ENCODE data around the gene MINDY4B. TPM values are rescaled to one million over a fixed set of nuclear protein-coding genes. Genes with fewer than 3 reads are reported as not detected.

The MINDY4B gene
- total and polyA plus RNA-seq, 5 donors from 2014 or later = not detected

DNA sequence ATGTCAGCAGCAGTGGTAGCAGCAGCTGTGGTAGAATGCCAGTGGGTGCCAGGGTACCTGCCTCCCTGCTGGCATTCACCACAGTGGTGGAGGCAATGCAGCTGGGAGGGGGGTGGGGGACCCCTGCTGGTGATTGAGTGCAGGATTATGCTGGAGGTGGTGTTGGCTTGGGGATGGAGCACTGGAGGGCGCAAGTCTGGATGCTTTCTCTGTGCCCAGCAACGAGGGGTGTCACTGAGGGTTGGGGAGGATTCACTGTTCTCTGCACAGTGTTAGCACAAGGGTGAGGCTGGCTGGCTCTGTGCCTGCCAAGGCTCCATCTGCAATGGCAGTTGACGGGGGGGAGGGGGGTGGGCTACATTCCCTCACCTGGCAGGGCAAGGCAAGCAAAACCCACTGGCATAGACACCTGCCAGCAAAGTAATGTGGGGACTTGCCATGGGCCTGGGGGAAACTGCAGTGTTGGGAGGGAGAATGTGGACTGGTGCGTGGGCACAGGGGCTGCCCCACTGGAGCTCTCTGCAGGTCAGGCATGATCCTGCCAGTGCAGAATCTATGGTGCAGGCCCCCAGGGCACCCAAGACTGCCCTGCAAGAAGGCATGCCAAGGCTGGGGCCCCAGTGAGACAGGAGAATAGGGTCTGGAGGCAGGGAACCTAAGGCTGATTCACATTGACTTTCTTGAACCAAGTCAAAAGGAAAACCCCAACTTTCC lies 64.3 kb downstream of the MINDY4B start:
- Histone ChIP-seq H3K4me3 (ENCODE audit: low read depth, low read length) (no peak overlapping the region), H3K4me1 (ENCODE audit: control insufficient read depth, insufficient read depth, low read length, poor library complexity, severe bottlenecking) (no peaks in the 10 kb centered on the region), H3K9me3 (ENCODE audit: control insufficient read depth in 2 of 2, low read length in 2 of 2) (no peaks in the 10 kb centered on the region), H3K27ac (ENCODE audit: insufficient read depth, low read length, poor library complexity, severe bottlenecking) (no peak overlapping the region), H3K36me3 (ENCODE audit: control insufficient read depth, insufficient read depth, low read length) (no peaks in the 10 kb centered on the region), H3K27me3 (ENCODE audit: control insufficient read depth, insufficient read depth, low read length) (peaks cover 22% of the 10 kb centered on the region)
- Mint-ChIP-seq H3K27me3 (peaks cover 58% of the 10 kb centered on the region), H3K36me3 (no peaks in the 10 kb centered on the region), H3K27ac (no peak overlapping the region), H3K4me1 (no peaks in the 10 kb centered on the region), H3K4me3 (no peak overlapping the region), H3K9me3 (peaks cover 0 to 3% (median 0%) of the 10 kb centered on the region in 7 donors)
- DNase-seq = peak in 1 of 3 donors; percentile 4
- no peak for ATAC-seq (ENCODE audit: low read depth in 2 of 2)

DNA sequence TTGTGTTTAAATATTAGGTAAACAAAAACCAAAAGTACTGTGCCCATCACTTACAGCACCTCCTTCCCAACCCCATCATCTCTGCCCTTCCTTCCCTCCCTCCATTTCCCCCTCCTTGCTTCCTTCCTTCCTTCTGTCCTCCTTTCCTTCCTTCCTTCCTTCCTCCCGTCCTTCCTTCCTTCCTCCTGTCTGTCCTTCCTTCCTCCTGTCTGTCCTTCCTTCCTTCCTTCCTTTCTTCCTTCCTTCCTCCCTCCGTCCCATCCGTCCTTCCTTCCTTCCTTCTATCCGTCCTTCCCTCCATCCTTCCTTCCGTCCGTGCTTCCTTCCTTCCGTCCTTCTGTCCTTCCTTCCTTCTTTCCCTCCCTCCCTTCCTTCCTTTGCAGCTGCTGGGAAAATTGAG lies 74.5 kb downstream of the MINDY4B start:
- no peaks in the 10 kb centered on the region for H3K4me1 Mint-ChIP-seq
- H3K9me3 Mint-ChIP-seq = no peaks in the 10 kb centered on the region
- ATAC-seq (ENCODE audit: low read depth in 2 of 2) = no peak

DNA sequence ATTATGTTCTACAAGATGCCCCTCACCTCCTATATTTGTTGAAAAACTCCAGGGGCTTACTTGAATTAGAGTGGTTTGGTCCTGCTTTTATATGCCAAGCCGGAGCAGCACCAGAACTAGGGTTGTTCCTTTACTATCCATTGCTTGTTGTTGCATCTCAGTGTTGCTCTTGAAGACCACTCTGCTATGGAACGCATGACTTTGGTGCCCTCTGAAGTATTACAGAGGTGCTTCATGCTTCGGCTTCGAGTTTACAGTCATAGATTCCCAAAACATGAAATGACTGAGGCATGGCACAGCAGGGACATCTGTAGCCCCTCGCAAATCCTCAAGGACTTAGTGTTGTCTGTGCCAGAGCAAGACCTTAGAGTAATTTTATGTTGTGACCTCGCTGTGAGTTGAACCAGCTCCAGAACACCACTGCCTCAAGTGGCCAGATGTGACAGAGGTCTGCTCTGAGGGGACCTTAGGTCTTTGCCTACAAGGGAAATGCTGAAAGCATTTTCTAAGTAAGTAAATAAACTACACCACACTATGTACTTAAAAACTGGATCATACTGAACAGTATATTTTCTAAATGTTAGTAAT lies 75.1 kb downstream of the MINDY4B start:
- H3K27me3 ChIP-seq (ENCODE audit: control insufficient read depth, insufficient read depth, low read length) = peaks cover 3% of the 10 kb centered on the region
- no peaks in the 10 kb centered on the region for H3K9me3 ChIP-seq (ENCODE audit: control insufficient read depth in 2 of 2, low read length in 2 of 2)
- no peaks in the 10 kb centered on the region for H3K4me1 Mint-ChIP-seq
- H3K36me3 ChIP-seq (ENCODE audit: control insufficient read depth, insufficient read depth, low read length) = no peaks in the 10 kb centered on the region
- ATAC-seq (ENCODE audit: low read depth in 2 of 2) = peak; percentile 37 to 50
- no peaks in the 10 kb centered on the region for H3K4me1 ChIP-seq (ENCODE audit: control insufficient read depth, insufficient read depth, low read length, poor library complexity, severe bottlenecking)
- no peak overlapping the region for H3K27ac ChIP-seq (ENCODE audit: insufficient read depth, low read length, poor library complexity, severe bottlenecking)
- no peaks in the 10 kb centered on the region for H3K36me3 Mint-ChIP-seq
- no peaks in the 10 kb centered on the region for H3K9me3 Mint-ChIP-seq
- H3K27me3 Mint-ChIP-seq = peaks cover 13% of the 10 kb centered on the region
- no peak overlapping the region for H3K27ac Mint-ChIP-seq
- peak in 1 of 3 donors; percentile 20 for DNase-seq
- H3K4me3 Mint-ChIP-seq = no peak overlapping the region
- no peak overlapping the region for H3K4me3 ChIP-seq (ENCODE audit: low read depth, low read length)

More for the DNA sequence above, 74.5 kb downstream of the MINDY4B start:
- no peaks in the 10 kb centered on the region for H3K36me3 Mint-ChIP-seq
- no peak overlapping the region for H3K27ac Mint-ChIP-seq
- Histone ChIP-seq H3K9me3 (ENCODE audit: control insufficient read depth in 2 of 2, low read length in 2 of 2) (no peaks in the 10 kb centered on the region), H3K27me3 (ENCODE audit: control insufficient read depth, insufficient read depth, low read length) (peaks cover 3% of the 10 kb centered on the region), H3K4me1 (ENCODE audit: control insufficient read depth, insufficient read depth, low read length, poor library complexity, severe bottlenecking) (no peaks in the 10 kb centered on the region), H3K27ac (ENCODE audit: insufficient read depth, low read length, poor library complexity, severe bottlenecking) (no peak overlapping the region), H3K4me3 (ENCODE audit: low read depth, low read length) (no peak overlapping the region), H3K36me3 (ENCODE audit: control insufficient read depth, insufficient read depth, low read length) (no peaks in the 10 kb centered on the region)
- H3K4me3 Mint-ChIP-seq = no peak overlapping the region
- DNase-seq = no peak
- H3K27me3 Mint-ChIP-seq = peaks cover 18% of the 10 kb centered on the region

DNA sequence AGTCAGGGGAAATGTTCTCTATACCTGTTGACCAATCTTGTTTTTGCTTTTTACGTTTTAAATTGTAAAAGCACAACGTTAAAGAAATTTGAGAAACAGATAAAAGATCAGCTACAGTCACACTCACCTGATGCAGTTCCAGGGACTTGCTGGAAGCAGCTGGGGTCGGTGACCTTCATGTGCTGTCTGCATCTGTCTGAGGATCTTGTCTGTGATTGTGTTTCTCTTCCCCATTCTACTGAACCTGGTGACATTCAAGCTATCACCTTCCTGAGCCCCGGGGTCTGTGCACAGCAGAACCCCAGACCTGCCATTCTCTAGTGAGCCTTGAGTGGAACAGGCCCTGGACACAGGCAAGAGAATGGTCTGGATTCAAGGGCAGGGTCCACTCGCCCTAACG lies 75.8 kb downstream of the MINDY4B start:
- no peaks in the 10 kb centered on the region for H3K36me3 Mint-ChIP-seq
- ATAC-seq (ENCODE audit: low read depth in 2 of 2) (no peak), DNase-seq (no peak)
- no peak overlapping the region for H3K27ac Mint-ChIP-seq
- no peaks in the 10 kb centered on the region for H3K4me1 Mint-ChIP-seq
- Histone ChIP-seq H3K27ac (ENCODE audit: insufficient read depth, low read length, poor library complexity, severe bottlenecking) (no peak overlapping the region), H3K4me3 (ENCODE audit: low read depth, low read length) (no peak overlapping the region), H3K36me3 (ENCODE audit: control insufficient read depth, insufficient read depth, low read length) (no peaks in the 10 kb centered on the region), H3K4me1 (ENCODE audit: control insufficient read depth, insufficient read depth, low read length, poor library complexity, severe bottlenecking) (no peaks in the 10 kb centered on the region), H3K27me3 (ENCODE audit: control insufficient read depth, insufficient read depth, low read length) (peaks cover 3% of the 10 kb centered on the region), H3K9me3 (ENCODE audit: control insufficient read depth in 2 of 2, low read length in 2 of 2) (no peaks in the 10 kb centered on the region)
- H3K4me3 Mint-ChIP-seq = no peak overlapping the region
- no peaks in the 10 kb centered on the region for H3K9me3 Mint-ChIP-seq
- H3K27me3 Mint-ChIP-seq = peaks cover 14% of the 10 kb centered on the region

DNA sequence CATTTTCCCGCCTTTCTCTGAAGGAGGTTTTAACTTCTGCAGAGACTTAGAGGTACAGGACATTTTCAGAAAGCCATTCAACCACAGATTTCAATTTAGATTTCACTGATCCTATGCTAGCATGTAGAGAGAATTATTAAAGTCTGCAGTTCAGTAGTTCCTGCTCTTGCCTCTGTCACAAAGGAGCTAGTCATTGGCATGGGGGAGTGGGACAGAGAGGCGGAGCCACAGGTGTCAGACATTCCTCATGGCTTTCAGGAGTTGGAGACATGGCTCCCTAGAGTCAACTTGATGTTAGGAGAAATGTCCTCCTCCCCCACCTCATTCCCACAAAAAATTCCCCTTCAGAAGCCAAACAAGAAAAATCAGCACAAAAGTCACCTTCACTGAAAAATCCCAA lies 76.2 kb downstream of the MINDY4B start:
- H3K9me3 Mint-ChIP-seq = no peaks in the 10 kb centered on the region
- H3K27me3 Mint-ChIP-seq = peaks cover 14% of the 10 kb centered on the region
- no peak overlapping the region for H3K27ac Mint-ChIP-seq

DNA sequence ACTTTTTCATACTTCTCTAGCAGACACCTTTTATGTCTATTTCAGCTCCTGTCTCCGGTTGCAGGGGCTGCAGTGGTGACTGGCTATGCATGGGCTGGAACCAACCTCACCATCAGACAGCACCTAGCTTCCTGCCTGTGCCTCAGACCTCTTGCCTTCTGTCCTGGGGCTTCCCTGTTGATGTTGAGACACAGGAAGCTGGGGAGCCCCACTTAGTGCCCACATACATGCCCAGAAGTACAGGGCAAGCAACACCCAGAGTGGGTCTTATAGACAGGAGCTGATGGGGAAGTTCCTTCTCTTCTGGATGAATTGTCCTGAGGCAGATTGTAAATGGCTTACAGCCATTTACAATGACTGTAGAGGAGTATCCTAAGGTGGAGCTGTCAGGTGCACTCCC lies 77.0 kb downstream of the MINDY4B start:
- Histone ChIP-seq H3K27me3 (ENCODE audit: control insufficient read depth, insufficient read depth, low read length) (peaks cover 3% of the 10 kb centered on the region), H3K36me3 (ENCODE audit: control insufficient read depth, insufficient read depth, low read length) (no peaks in the 10 kb centered on the region), H3K4me3 (ENCODE audit: low read depth, low read length) (no peak overlapping the region), H3K4me1 (ENCODE audit: control insufficient read depth, insufficient read depth, low read length, poor library complexity, severe bottlenecking) (no peaks in the 10 kb centered on the region), H3K27ac (ENCODE audit: insufficient read depth, low read length, poor library complexity, severe bottlenecking) (no peak overlapping the region), H3K9me3 (ENCODE audit: control insufficient read depth in 2 of 2, low read length in 2 of 2) (no peaks in the 10 kb centered on the region)
- Mint-ChIP-seq H3K27ac (peak overlapping the region in 1 of 3 donors; percentile 39), H3K9me3 (no peaks in the 10 kb centered on the region), H3K27me3 (peaks cover 14% of the 10 kb centered on the region), H3K4me1 (no peaks in the 10 kb centered on the region), H3K4me3 (no peak overlapping the region), H3K36me3 (no peaks in the 10 kb centered on the region)
- ATAC-seq (ENCODE audit: low read depth in 2 of 2) (no peak), DNase-seq (no peak)

More for the DNA sequence above, 76.2 kb downstream of the MINDY4B start:
- DNase-seq = no peak
- no peaks in the 10 kb centered on the region for H3K36me3 Mint-ChIP-seq
- Histone ChIP-seq H3K27ac (ENCODE audit: insufficient read depth, low read length, poor library complexity, severe bottlenecking) (no peak overlapping the region), H3K9me3 (ENCODE audit: control insufficient read depth in 2 of 2, low read length in 2 of 2) (no peaks in the 10 kb centered on the region), H3K4me3 (ENCODE audit: low read depth, low read length) (no peak overlapping the region), H3K36me3 (ENCODE audit: control insufficient read depth, insufficient read depth, low read length) (no peaks in the 10 kb centered on the region), H3K27me3 (ENCODE audit: control insufficient read depth, insufficient read depth, low read length) (peaks cover 3% of the 10 kb centered on the region), H3K4me1 (ENCODE audit: control insufficient read depth, insufficient read depth, low read length, poor library complexity, severe bottlenecking) (no peaks in the 10 kb centered on the region)
- ATAC-seq (ENCODE audit: low read depth in 2 of 2) = no peak
- H3K4me1 Mint-ChIP-seq = no peaks in the 10 kb centered on the region
- H3K4me3 Mint-ChIP-seq = no peak overlapping the region

DNA sequence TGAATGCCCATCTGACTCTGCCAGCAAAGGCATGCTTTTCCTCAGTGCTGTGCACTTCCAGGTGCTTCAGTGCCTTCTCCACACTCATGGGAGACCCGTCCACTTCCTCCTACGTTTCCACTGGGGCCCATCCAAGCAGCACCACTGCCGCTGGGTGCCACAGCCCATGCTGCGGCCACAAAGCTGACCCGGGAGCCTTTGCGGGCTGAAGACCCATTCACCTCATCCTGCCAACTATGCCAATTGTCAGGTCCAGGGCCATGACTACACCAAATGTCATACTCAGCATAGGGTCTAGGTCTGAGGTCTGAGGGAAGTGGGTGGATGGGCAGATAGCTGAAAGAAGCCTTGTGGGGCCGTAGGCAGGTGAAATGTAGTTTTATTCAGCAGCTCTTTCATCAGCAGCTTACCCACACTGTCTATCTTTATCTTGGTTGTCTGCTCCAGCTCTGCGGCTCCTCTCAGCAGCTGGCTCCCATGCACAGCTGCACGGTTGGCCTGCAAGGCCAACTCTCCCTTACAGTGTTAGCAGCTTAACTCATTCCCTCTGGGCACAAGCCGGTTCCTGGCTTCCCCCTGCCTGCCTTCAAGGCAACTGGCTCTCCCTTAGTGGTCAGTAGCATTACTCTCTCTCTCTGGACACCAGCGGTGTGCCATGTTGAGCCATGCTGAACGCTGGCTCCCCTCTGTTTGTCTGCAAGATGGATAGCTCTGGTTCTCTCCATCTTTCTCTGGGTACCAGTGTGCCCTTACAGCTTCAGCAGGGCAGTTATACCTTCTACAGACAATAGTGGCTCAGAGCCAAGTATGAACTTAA lies 78.6 kb downstream of the MINDY4B start:
- no peaks in the 10 kb centered on the region for H3K4me1 ChIP-seq (ENCODE audit: control insufficient read depth, insufficient read depth, low read length, poor library complexity, severe bottlenecking)
- DNase-seq (no peak), ATAC-seq (ENCODE audit: low read depth in 2 of 2) (no peak)
- no peak overlapping the region for H3K27ac Mint-ChIP-seq
- H3K4me1 Mint-ChIP-seq = no peaks in the 10 kb centered on the region
- H3K4me3 ChIP-seq (ENCODE audit: low read depth, low read length) = no peak overlapping the region
- H3K9me3 ChIP-seq (ENCODE audit: control insufficient read depth in 2 of 2, low read length in 2 of 2) = no peaks in the 10 kb centered on the region
- H3K36me3 Mint-ChIP-seq = no peaks in the 10 kb centered on the region
- peaks cover 9% of the 10 kb centered on the region for H3K27me3 Mint-ChIP-seq
- no peaks in the 10 kb centered on the region for H3K9me3 Mint-ChIP-seq
- H3K27me3 ChIP-seq (ENCODE audit: control insufficient read depth, insufficient read depth, low read length) = peaks cover 3% of the 10 kb centered on the region
- no peaks in the 10 kb centered on the region for H3K36me3 ChIP-seq (ENCODE audit: control insufficient read depth, insufficient read depth, low read length)
- no peak overlapping the region for H3K4me3 Mint-ChIP-seq
- no peak overlapping the region for H3K27ac ChIP-seq (ENCODE audit: insufficient read depth, low read length, poor library complexity, severe bottlenecking)

Data from CD4-positive, CD25-positive, alpha-beta regulatory T cell (primary cell).